Uterus (tissue), 4 donors: ENCODE results near the gene EPS8L2. TPM values are rescaled to one million over a fixed set of nuclear protein-coding genes. Genes with fewer than 3 reads are reported as not detected.

Source experiments
- DNase-seq, 2 donors: peaks; one replicate each; pipeline ENCODE4 v3.0.0-alpha.2; 2019 to 2020
- H3K27ac ChIP-seq, 2 donors: fragments of 200-600 bp; sonication (generic); 1 replicate in 1 of 2; 2 replicates in 1 of 2; pipeline ENCODE4 v1.5.1; 2016 to 2018
- H3K27me3 ChIP-seq, 2 donors: fragments of 200-600 bp; sonication (generic); one replicate each; pipeline ENCODE4 v1.5.1; 2018 to 2019; ENCODE audit warnings: control low read depth in 1 of 2
- H3K36me3 ChIP-seq, 2 donors: fragments of 200-600 bp; sonication (generic); one replicate each; pipeline ENCODE4 v1.5.1; 2019; ENCODE audit warnings: control low read depth in 1 of 2
- H3K4me1 ChIP-seq, 2 donors: fragments of 200-600 bp; sonication (generic); one replicate each; pipeline ENCODE4 v1.5.1; 2018 to 2019; ENCODE audit warnings: control low read depth in 1 of 2
- H3K4me3 ChIP-seq, 2 donors: fragments of 200-600 bp; sonication (generic); 1 replicate in 1 of 2; 2 replicates in 1 of 2; pipeline ENCODE4 v1.5.1; 2018 to 2019; ENCODE audit warnings: mild to moderate bottlenecking in 1 of 2
- H3K9me3 ChIP-seq, 2 donors: fragments of 200-600 bp; sonication (generic); one replicate each; pipeline ENCODE4 v1.5.1; 2019; ENCODE audit warnings: control low read depth in 1 of 2
- POLR2A ChIP-seq, 2 donors: fragments of 450-650 bp; IDR thresholded peaks; one replicate each; pipeline ENCODE4 v1.6.1; 2016; ENCODE audit warnings: antibody characterized with exemption in 2 of 2, mild to moderate bottlenecking in 1 of 2, moderate library complexity in 1 of 2
- intact Hi-C: fragments of 100-400 bp; cut with DNase I; formaldehyde crosslinking; loops from one replicate; pipeline ENCODE4 v1.15.1; 2023; ENCODE audit warnings: low total_unique reads
- total RNA-seq, 4 donors: library from RNA; depleted of rRNA in 3 of 4; stranded (reverse); fragments of >200 nt in 3 of 4; gene quantifications; one replicate each; pipeline versions ENCODE4 v1.1.0 to v1.2.4, GENCODE V29; 2014 to 2023
- TF ChIP-seq, protein P1 (sequence below), 4 experiments: fragments of 200-600 bp in 2 of 4; fragments of 450-650 bp in 2 of 4; sonication (generic) in 2 of 4; IDR thresholded peaks; one replicate each; pipeline ENCODE4 v1.5.1; 2016 to 2019; ENCODE audit warnings: antibody characterized with exemption in 4 of 4, mild to moderate bottlenecking in 2 of 4, moderate library complexity in 1 of 4
- donor health status: DM: yes; HTN: yes; CAD: no.

The EPS8L2 gene
- total RNA-seq, 4 donors from 2014 or later, result 12.2 to 52.8 (median 32.3) TPM

- peaks cover 6 to 7% of the 10 kb centered on the region in 2 donors for H3K4me1 ChIP-seq
Measured at GRCh38 chr11:695538-696248, 10.3 kb upstream of the EPS8L2 start, which contains the start of gene TMEM80. TMEM80 (plus strand) TSS chr11:695816; CDS start chr11:695828, 12 bp downstream.

GRCh38 chr11:696955-697491, 9.0 kb upstream of the EPS8L2 start:
- no peaks in the 10 kb centered on the region for H3K36me3 ChIP-seq
- H3K4me3 ChIP-seq, result peak overlapping the region in 1 of 2 donors; percentile 75
- TF ChIP-seq, protein P1, sequence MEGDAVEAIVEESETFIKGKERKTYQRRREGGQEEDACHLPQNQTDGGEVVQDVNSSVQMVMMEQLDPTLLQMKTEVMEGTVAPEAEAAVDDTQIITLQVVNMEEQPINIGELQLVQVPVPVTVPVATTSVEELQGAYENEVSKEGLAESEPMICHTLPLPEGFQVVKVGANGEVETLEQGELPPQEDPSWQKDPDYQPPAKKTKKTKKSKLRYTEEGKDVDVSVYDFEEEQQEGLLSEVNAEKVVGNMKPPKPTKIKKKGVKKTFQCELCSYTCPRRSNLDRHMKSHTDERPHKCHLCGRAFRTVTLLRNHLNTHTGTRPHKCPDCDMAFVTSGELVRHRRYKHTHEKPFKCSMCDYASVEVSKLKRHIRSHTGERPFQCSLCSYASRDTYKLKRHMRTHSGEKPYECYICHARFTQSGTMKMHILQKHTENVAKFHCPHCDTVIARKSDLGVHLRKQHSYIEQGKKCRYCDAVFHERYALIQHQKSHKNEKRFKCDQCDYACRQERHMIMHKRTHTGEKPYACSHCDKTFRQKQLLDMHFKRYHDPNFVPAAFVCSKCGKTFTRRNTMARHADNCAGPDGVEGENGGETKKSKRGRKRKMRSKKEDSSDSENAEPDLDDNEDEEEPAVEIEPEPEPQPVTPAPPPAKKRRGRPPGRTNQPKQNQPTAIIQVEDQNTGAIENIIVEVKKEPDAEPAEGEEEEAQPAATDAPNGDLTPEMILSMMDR (IDR thresholded peaks at IDR 0.05), result no peak
- no peak for TF ChIP-seq POLR2A (IDR thresholded peaks at IDR 0.05)
- DNase-seq, result peak in 1 of 2 donors; percentile 42
- no peaks in the 10 kb centered on the region for H3K9me3 ChIP-seq
- peaks cover 6 to 7% of the 10 kb centered on the region in 2 donors for H3K4me1 ChIP-seq
- intact Hi-C loops, result no loop called here
- no peaks in the 10 kb centered on the region for H3K27me3 ChIP-seq
- H3K27ac ChIP-seq, result peak overlapping the region; percentile 100

More at GRCh38 chr11:695538-696248, 10.3 kb upstream of the EPS8L2 start, which contains the start of gene TMEM80:
- intact Hi-C loops, result no loop called here
- TF ChIP-seq POLR2A (IDR thresholded peaks at IDR 0.05), result peak; percentile 51 to 61
- TF ChIP-seq, protein P1 (IDR thresholded peaks at IDR 0.05), result no peak
- Histone ChIP-seq H3K4me3 (peak within 1 kb of the TSS; percentile 60 to 75), H3K27me3 (no peaks in the 10 kb centered on the region), H3K27ac (peak within 1 kb of the TSS; percentile 100), H3K36me3 (no peaks in the 10 kb centered on the region), H3K9me3 (no peaks in the 10 kb centered on the region)
- DNase-seq, result peak; percentile 99

DNA sequence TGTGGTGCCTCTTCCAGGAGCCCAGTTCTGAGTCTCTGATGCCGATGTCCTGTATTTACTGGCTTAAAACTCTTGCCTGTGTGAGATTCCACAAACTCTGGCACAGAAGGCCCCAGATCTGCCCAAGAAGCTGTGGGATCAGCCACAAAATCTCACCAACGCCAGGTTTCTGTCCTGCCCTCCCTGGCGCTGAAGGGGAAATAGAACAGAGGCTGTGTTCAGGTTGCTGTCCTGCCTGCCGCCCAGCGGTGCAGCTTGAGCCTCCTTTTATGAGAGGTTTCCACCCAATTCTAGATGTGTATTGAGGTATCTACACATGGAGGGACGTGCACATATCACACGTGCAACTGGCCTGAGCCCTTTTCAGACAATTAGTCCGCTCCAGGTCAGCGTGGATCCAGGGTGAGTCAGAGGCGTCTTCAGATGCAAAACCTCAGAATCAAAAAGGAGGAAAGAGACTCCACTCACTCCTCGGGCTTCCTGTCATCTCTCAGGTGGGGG, 8.2 kb upstream of the EPS8L2 start:
- H3K27ac ChIP-seq, result peak overlapping the region; percentile 100
- H3K27me3 ChIP-seq, result no peaks in the 10 kb centered on the region
- H3K4me3 ChIP-seq, result no peak overlapping the region
- no peak for TF ChIP-seq POLR2A (IDR thresholded peaks at IDR 0.05)
- TF ChIP-seq, protein P1 (IDR thresholded peaks at IDR 0.05), result no peak
- H3K4me1 ChIP-seq, result peaks cover 6 to 7% of the 10 kb centered on the region in 2 donors
- peak in 1 of 2 donors; percentile 27 for DNase-seq
- no peaks in the 10 kb centered on the region for H3K36me3 ChIP-seq
- no peaks in the 10 kb centered on the region for H3K9me3 ChIP-seq
- intact Hi-C loops, result no loop called here

DNA sequence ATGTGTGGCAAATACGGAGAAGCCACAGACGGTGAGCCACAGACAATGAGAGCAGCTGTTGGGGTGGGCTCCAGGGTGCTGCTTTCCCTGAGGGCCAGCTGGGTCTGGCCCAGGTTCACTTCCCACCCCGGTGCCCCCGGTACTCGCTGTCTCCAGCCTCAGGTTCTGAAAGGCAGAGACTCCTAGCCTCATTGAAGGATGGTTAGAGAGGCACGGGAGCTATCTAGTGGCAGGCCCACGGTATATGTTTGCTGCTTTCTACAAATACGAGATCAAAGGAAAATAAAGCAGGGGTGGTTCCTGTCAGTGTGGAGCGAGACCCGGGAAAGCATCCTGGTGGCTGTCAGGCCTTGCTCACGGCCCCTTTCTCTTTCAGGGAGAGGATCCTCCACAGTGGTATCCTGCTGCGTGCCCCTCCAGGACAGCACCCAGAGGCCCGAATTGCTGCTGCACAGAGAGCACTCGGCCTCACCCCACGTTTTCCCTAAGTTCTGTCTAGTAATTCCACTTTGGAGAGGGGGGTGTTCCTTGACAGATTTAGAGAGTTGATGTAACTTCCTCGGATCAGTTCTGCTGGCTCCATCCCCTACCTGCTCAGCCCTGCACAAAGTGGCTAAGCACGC, 7.4 kb upstream of the EPS8L2 start:
- H3K27me3 ChIP-seq, result no peaks in the 10 kb centered on the region
- H3K9me3 ChIP-seq, result no peaks in the 10 kb centered on the region
- intact Hi-C loops, result no loop called here
- no peak overlapping the region for H3K4me3 ChIP-seq
- H3K27ac ChIP-seq, result peak overlapping the region; percentile 100
- DNase-seq, result no peak
- TF ChIP-seq POLR2A (IDR thresholded peaks at IDR 0.05), result no peak
- TF ChIP-seq, protein P1 (IDR thresholded peaks at IDR 0.05), result no peak
- H3K36me3 ChIP-seq, result no peaks in the 10 kb centered on the region
- peaks cover 6 to 7% of the 10 kb centered on the region in 2 donors for H3K4me1 ChIP-seq
